Measurements from ENCODE around the gene ITGAX.

The ITGAX gene

DNA sequence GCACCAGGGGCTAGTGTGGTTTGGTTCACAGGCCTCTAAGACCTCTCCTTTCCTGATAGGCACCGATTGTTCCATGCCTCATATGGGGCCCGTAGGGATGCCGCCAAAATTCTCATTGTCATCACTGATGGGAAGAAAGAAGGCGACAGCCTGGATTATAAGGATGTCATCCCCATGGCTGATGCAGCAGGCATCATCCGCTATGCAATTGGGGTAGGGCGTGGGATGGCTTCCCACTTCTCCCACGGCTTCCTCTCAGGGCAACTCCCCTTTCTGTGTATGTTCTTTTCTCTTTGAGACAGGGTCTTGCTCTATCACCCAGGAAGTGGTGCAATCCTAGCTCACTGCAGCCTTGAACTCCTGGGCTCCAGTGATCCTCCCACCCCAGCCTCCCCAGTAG is 5.3 kb downstream of the ITGAX start:
- TF ChIP-seq, protein P1, sequence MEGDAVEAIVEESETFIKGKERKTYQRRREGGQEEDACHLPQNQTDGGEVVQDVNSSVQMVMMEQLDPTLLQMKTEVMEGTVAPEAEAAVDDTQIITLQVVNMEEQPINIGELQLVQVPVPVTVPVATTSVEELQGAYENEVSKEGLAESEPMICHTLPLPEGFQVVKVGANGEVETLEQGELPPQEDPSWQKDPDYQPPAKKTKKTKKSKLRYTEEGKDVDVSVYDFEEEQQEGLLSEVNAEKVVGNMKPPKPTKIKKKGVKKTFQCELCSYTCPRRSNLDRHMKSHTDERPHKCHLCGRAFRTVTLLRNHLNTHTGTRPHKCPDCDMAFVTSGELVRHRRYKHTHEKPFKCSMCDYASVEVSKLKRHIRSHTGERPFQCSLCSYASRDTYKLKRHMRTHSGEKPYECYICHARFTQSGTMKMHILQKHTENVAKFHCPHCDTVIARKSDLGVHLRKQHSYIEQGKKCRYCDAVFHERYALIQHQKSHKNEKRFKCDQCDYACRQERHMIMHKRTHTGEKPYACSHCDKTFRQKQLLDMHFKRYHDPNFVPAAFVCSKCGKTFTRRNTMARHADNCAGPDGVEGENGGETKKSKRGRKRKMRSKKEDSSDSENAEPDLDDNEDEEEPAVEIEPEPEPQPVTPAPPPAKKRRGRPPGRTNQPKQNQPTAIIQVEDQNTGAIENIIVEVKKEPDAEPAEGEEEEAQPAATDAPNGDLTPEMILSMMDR (IDR thresholded peaks at IDR 0.05), result no peak
- TF ChIP-seq ZFX (IDR thresholded peaks at IDR 0.05; ENCODE audit: borderline replicate concordance), result no peak
- H3K27ac ChIP-seq, result no peak overlapping the region

DNA sequence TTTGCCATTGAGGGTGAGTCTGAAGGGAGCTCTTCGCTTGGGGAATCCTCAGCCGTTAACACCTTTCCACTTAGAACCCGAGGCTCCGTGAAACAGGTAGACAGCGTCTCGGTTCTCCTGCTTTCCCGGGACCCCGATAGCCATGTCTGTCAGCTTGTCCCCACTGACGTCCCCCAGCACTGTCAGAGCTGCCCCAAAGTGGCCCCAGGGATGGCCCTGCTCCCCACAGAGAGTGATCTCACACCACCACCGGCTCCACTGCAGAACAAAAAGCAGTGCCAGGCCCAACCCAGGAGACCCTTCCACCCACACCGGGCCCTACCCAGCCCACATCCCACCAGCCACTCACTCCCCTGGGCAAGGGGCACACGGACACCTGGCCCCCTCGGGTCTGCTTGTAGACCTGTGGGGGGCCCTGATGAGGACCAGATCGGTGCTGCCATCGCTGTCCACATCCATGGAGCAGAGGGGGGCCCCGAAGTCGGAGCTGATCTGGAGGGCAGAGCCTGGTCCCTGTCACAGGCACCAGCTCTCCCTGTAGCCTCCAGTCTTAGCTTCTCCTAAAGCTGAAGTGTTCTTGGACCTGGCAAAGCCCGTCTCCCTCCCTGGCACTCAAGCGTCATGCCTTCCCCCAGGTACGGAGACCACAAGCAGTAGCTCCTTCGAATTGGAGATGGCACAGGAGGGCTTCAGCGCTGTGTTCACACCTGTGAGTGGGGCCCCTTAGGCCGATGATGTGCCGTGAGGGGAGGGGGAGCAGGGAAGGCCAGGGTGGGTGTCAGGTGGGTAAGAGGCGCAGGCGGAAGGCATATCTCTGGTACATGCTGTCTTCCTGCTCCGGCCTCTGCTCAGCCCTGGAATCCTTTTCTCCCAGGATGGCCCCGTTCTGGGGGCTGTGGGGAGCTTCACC is 6.5 kb downstream of the ITGAX start:
- TF ChIP-seq, protein P1 (IDR thresholded peaks at IDR 0.05), result no peak
- no peak for TF ChIP-seq ZFX (IDR thresholded peaks at IDR 0.05; ENCODE audit: borderline replicate concordance)

DNA sequence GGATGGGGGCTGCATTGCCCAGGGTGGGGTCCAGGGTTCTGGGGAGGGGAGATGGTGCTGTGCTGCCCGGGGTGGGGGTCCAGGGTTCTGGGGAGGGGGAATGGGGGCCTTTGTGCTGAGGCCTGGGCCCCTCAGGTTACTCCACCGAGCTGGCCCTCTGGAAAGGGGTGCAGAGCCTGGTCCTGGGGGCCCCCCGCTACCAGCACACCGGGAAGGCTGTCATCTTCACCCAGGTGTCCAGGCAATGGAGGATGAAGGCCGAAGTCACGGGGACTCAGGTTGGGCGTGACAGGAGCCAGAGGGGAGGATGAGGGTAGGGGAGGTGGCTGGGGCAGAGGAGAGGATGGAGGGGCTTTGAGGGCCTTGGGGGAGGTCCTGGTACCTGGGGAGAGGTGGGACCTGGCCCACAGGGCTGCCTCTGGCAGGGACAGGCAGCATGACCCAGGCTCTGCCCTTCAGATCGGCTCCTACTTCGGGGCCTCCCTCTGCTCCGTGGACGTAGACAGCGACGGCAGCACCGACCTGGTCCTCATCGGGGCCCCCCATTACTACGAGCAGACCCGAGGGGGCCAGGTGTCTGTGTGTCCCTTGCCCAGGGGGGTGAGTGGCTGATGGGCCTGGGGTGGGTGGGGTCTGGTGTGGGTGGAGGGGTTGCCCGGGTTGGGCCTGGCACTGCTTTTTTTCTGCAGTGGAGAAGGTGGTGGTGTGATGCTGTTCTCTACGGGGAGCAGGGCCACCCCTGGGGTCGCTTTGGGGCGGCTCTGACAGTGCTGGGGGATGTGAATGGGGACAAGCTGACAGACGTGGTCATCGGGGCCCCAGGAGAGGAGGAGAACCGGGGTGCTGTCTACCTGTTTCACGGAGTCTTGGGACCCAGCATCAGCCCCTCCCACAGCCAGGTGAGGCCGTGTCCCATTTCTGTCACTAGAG is 7.8 kb downstream of the ITGAX start:
- TF ChIP-seq, protein P1 (IDR thresholded peaks at IDR 0.05), result no peak
- TF ChIP-seq ZFX (IDR thresholded peaks at IDR 0.05; ENCODE audit: borderline replicate concordance), result no peak
- no peak overlapping the region for H3K27ac ChIP-seq

More for the DNA sequence above, 6.5 kb downstream of the ITGAX start:
- H3K27ac ChIP-seq, result no peak overlapping the region

DNA sequence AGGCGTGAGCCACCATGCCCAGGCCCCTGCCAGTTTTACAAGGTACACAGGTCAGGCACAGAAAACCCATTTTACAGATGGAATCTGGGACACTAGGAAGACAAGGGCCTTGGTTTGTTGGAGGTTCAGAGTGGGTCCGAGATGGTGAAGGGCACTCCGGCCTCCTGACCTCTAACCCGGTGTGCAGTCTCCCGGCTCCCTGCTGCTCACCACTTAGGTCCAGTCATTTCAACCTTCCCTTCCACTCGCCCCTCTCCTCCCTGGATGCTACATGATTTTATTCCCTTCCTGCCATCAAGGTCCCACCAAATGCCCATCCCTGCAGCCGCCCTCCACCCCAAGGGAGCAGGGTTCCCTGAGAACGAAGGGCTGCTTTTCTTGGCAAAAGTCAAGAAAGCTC is 8.7 kb downstream of the ITGAX start:
- TF ChIP-seq, protein P1 (IDR thresholded peaks at IDR 0.05), result no peak
- no peak for TF ChIP-seq ZFX (IDR thresholded peaks at IDR 0.05; ENCODE audit: borderline replicate concordance)

DNA sequence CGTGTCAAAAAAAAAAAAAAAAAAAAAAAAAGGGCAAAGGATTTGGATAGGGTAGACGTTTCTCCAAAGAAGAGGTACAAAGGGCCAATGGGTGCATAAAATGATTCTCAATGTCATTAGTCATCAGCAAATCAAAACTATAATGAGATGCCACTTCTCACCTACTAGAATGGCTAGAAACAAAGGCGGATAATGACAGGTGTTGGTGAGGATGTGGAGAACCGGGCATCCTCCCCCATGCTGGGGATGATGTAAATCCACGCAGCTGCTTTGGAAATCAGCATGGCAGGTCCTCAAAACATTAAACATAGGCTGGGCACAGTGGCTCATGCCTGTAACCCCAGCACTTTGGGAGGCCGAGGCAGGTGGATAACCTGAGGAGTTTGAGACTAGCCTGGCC is 9.4 kb downstream of the ITGAX start:
- TF ChIP-seq ZFX (IDR thresholded peaks at IDR 0.05; ENCODE audit: borderline replicate concordance), result no peak
- TF ChIP-seq, protein P1 (IDR thresholded peaks at IDR 0.05), result no peak
- H3K27ac ChIP-seq, result no peak overlapping the region

More for the DNA sequence above, 8.7 kb downstream of the ITGAX start:
- no peak overlapping the region for H3K27ac ChIP-seq

DNA sequence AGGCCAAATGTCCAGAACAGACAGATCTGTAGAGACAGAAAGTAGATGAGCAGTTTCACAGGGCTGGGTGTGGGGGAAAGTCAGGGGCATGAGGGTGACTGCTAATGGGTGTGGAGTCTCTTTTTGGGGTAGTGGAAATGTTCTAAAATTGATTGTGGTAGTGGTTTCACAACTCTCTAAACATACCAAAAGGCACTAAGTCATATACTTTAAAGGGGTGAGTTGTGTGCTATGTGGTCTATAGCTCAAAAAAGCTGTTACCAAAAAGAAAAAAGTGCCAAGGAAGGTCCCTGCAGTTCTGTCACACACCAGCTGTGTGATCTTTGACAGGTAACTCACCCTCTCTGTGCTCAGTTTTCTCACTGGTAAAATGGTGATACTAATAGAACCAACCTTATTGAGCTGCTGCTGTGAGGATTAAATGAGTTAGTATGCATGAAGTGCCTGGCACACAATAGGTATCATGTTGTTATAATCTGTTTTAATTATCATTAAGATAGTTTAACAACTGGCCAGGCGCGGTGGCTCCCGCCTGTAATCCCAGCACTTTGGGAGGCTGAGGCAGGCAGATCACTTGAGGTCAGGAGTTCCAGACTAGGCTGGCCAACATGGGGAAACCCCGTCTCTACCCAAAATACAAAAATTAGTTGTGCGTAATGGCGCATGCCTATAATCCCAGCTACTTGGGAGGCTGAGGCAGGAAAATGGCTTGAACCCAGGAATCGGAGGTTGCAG is 10.3 kb downstream of the ITGAX start:
- TF ChIP-seq ZFX (IDR thresholded peaks at IDR 0.05; ENCODE audit: borderline replicate concordance), result no peak
- TF ChIP-seq, protein P1 (IDR thresholded peaks at IDR 0.05), result no peak
- no peak overlapping the region for H3K27ac ChIP-seq
